HepG2 (cell line): Measurements from ENCODE around the gene USP5. TPM values are rescaled to one million over a fixed set of nuclear protein-coding genes. Genes with fewer than 3 reads are reported as not detected.

Source experiments
- BRCA1 ChIP-seq: sonication (generic); formaldehyde crosslinking; IDR thresholded peaks from 2 replicates; pipeline ENCODE4 v1.4.0; 2020; ENCODE audit warnings: missing genetic modification reagents
- DPF2 ChIP-seq: sonication (generic); formaldehyde crosslinking; IDR thresholded peaks from 2 replicates; pipeline ENCODE4 v1.4.0; 2020; ENCODE audit warnings: mild to moderate bottlenecking, low read depth, missing genetic modification reagents, borderline replicate concordance
- EED ChIP-seq: sonication (generic); formaldehyde crosslinking; IDR thresholded peaks from 2 replicates; pipeline ENCODE4 v1.5.0; 2020; ENCODE audit warnings: mild to moderate bottlenecking, missing genetic modification reagents
- HES4 ChIP-seq: sonication (generic); formaldehyde crosslinking; IDR thresholded peaks from 2 replicates; pipeline ENCODE4 v1.9.0; 2021; ENCODE audit warnings: mild to moderate bottlenecking, missing genetic modification reagents, borderline replicate concordance
- MAFG ChIP-seq: sonication (generic); formaldehyde crosslinking; IDR thresholded peaks from 2 replicates; pipeline ENCODE4 v1.5.1; 2020; ENCODE audit warnings: mild to moderate bottlenecking, missing genetic modification reagents
- NCOA2 ChIP-seq: sonication (generic); formaldehyde crosslinking; IDR thresholded peaks from 2 replicates; pipeline ENCODE4 v1.8.0; 2022; ENCODE audit warnings: inconsistent platforms
- NFE2L2 ChIP-seq: fragments of 150-350 bp; IDR thresholded peaks from 2 replicates; pipeline ENCODE4 v1.6.1; 2014; ENCODE audit warnings: low read length
- NFYB ChIP-seq: sonication (generic); formaldehyde crosslinking; IDR thresholded peaks from 2 replicates; pipeline ENCODE4 v1.4.0; 2020; ENCODE audit warnings: missing genetic modification reagents
- PAF1 ChIP-seq: IDR thresholded peaks from 2 replicates; pipeline ENCODE4 v1.6.1; 2016; ENCODE audit warnings: missing genetic modification reagents, missing compliant biosample characterization
- PLRG1 ChIP-seq: fragments of 450-650 bp; conservative IDR thresholded peaks from 2 replicates; pipeline ENCODE4 v1.6.1; 2016
- REPIN1 ChIP-seq: sonication (generic); formaldehyde crosslinking; IDR thresholded peaks from 2 replicates; pipeline ENCODE4 v1.8.0; 2022; ENCODE audit warnings: missing genetic modification reagents, low read depth, mild to moderate bottlenecking, borderline replicate concordance
- RXRB ChIP-seq: IDR thresholded peaks from 2 replicates; pipeline ENCODE4 v1.6.1; 2016; ENCODE audit warnings: borderline replicate concordance, missing genetic modification reagents, missing compliant biosample characterization
- TEAD3 ChIP-seq: optimal IDR thresholded peaks from 2 replicates; pipeline ENCODE3; 2016; ENCODE audit warnings: borderline replicate concordance
- ZNF549 ChIP-seq: sonication (generic); formaldehyde crosslinking; IDR thresholded peaks from 2 replicates; pipeline ENCODE4 v1.5.0; 2020; ENCODE audit warnings: missing genetic modification reagents
- ZNF879 ChIP-seq: sonication (generic); formaldehyde crosslinking; IDR thresholded peaks from 2 replicates; pipeline ENCODE4 v1.8.1; 2023; ENCODE audit warnings: missing genetic modification reagents
- polyA plus RNA-seq, 8 experiments: library from polyadenylated mRNA; depleted of rRNA in 3 of 8; stranded (reverse) in 7 of 8; unstranded in 1 of 8; fragments of >200 nt; fragmentation: Illumina TruSeq in 4 of 8; extraction: Trizol in 4 of 8; gene quantifications; 2 replicates each; pipeline versions ENCODE4 v1.2.1 to v1.2.3, GENCODE V29; 2011 to 2016; ENCODE audit warnings: low read depth in 4 of 8, missing spikeins in 1 of 8, mixed read lengths in 1 of 8; ENCODE audit not compliant: insufficient read depth in 1 of 8
- total RNA-seq, 5 experiments: library from RNA; depleted of rRNA; stranded (reverse); fragments of >200 nt; fragmentation: Illumina TruSeq; extraction: Trizol; gene quantifications; 2 replicates each; pipeline ENCODE4 v1.2.3, GENCODE V29; 2016; ENCODE audit warnings: low read depth in 1 of 5
- TF ChIP-seq, protein P1 (sequence below): sonication (generic); formaldehyde crosslinking; IDR thresholded peaks from 2 replicates; pipeline ENCODE4 v1.9.0; 2022; ENCODE audit warnings: low read depth, missing genetic modification reagents
- TF ChIP-seq, protein P2 (sequence below): sonication (generic); formaldehyde crosslinking; IDR thresholded peaks from 2 replicates; pipeline ENCODE4 v1.4.0; 2020; ENCODE audit warnings: missing genetic modification reagents, borderline replicate concordance
- TF ChIP-seq, protein P3 (sequence below): IDR thresholded peaks from 2 replicates; pipeline ENCODE4 v1.6.1; 2016; ENCODE audit warnings: missing biosample characterization, missing genetic modification reagents, low read depth
- TF ChIP-seq, protein P4 (sequence below), 2 experiments: sonication (generic) in 1 of 2; formaldehyde crosslinking in 1 of 2; IDR thresholded peaks; 2 replicates each; pipeline versions ENCODE4 v1.5.1 to v1.6.1; 2011 to 2020; ENCODE audit warnings: borderline replicate concordance in 1 of 2, low read depth in 1 of 2, low read length in 1 of 2, mild to moderate bottlenecking in 1 of 2, missing genetic modification reagents in 1 of 2, moderate library complexity in 1 of 2
- TF ChIP-seq, protein P5 (sequence below): sonication (generic); formaldehyde crosslinking; IDR thresholded peaks from 2 replicates; pipeline ENCODE4 v1.5.0; 2020; ENCODE audit warnings: missing genetic modification reagents

USP5 gene
- total and polyA plus RNA-seq, 2 of the 13 experiments (the other 11 are each of a cell fraction or from before 2014, with no cell fraction given), result 39.6 to 56.0 TPM

DNA sequence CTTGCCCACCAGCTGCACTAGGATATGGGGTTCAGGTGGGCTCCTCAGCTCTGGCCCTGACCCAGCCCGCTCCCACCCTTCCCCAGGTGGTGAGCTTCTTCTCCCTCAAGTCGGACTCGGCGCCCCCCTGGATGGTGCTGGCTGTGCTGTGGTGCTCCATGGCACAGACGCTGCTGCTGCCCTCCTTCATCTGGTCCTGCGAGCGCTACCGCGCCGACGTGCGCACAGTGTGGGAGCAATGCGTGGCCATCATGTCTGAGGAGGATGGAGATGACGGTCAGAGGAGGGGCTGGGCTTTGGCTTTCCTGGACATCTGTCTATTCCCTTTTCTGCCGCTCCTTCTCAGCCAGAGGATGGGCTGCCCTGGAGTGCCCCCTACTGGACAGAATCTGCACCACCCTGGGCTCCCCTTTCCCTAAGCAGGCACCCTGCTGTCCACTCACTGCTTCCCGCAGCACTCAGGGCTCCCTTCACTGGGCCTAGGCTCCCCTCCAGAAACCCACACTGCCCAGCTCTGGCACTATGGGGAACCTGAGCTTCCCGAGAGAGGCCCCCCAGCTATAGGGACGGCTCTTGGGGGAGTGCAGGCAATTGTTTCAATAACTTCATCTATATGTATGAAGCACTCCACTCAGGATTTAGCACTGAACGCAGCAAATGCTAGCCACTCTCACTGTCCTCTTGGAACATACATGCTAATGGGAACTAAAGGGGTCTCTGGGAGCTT is 26.4 kb upstream of the USP5 start (continued):
- TF ChIP-seq, protein P1, sequence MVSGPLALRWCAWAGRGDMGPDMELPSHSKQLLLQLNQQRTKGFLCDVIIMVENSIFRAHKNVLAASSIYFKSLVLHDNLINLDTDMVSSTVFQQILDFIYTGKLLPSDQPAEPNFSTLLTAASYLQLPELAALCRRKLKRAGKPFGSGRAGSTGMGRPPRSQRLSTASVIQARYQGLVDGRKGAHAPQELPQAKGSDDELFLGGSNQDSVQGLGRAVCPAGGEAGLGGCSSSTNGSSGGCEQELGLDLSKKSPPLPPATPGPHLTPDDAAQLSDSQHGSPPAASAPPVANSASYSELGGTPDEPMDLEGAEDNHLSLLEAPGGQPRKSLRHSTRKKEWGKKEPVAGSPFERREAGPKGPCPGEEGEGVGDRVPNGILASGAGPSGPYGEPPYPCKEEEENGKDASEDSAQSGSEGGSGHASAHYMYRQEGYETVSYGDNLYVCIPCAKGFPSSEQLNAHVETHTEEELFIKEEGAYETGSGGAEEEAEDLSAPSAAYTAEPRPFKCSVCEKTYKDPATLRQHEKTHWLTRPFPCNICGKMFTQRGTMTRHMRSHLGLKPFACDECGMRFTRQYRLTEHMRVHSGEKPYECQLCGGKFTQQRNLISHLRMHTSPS (CRISPR knock-in tag), result no peak
- TF ChIP-seq BRCA1 (CRISPR knock-in tag) (no peak), DPF2 (CRISPR knock-in tag) (no peak), HES4 (CRISPR knock-in tag) (no peak), PAF1 (CRISPR knock-in tag) (peak; percentile 58; the same call in 1 of the 2 replicates), NFYB (CRISPR knock-in tag) (no peak), NCOA2 (CRISPR knock-in tag) (no peak), EED (CRISPR knock-in tag) (no peak), ZNF879 (CRISPR knock-in tag) (no peak), ZNF549 (CRISPR knock-in tag) (no peak), PLRG1 (no peak), MAFG (CRISPR knock-in tag) (no peak), RXRB (CRISPR knock-in tag) (no peak), TEAD3 (CRISPR knock-in tag) (peak; percentile 85), NFE2L2 (no peak), REPIN1 (CRISPR knock-in tag) (peak; percentile 68; the same call in 1 of the 2 replicates)
- TF ChIP-seq, protein P2, sequence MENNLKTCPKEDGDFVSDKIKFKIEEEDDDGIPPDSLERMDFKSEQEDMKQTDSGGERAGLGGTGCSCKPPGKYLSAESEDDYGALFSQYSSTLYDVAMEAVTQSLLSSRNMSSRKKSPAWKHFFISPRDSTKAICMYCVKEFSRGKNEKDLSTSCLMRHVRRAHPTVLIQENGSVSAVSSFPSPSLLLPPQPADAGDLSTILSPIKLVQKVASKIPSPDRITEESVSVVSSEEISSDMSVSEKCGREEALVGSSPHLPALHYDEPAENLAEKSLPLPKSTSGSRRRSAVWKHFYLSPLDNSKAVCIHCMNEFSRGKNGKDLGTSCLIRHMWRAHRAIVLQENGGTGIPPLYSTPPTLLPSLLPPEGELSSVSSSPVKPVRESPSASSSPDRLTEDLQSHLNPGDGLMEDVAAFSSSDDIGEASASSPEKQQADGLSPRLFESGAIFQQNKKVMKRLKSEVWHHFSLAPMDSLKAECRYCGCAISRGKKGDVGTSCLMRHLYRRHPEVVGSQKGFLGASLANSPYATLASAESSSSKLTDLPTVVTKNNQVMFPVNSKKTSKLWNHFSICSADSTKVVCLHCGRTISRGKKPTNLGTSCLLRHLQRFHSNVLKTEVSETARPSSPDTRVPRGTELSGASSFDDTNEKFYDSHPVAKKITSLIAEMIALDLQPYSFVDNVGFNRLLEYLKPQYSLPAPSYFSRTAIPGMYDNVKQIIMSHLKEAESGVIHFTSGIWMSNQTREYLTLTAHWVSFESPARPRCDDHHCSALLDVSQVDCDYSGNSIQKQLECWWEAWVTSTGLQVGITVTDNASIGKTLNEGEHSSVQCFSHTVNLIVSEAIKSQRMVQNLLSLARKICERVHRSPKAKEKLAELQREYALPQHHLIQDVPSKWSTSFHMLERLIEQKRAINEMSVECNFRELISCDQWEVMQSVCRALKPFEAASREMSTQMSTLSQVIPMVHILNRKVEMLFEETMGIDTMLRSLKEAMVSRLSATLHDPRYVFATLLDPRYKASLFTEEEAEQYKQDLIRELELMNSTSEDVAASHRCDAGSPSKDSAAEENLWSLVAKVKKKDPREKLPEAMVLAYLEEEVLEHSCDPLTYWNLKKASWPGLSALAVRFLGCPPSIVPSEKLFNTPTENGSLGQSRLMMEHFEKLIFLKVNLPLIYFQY, result no peak
- TF ChIP-seq, protein P3, sequence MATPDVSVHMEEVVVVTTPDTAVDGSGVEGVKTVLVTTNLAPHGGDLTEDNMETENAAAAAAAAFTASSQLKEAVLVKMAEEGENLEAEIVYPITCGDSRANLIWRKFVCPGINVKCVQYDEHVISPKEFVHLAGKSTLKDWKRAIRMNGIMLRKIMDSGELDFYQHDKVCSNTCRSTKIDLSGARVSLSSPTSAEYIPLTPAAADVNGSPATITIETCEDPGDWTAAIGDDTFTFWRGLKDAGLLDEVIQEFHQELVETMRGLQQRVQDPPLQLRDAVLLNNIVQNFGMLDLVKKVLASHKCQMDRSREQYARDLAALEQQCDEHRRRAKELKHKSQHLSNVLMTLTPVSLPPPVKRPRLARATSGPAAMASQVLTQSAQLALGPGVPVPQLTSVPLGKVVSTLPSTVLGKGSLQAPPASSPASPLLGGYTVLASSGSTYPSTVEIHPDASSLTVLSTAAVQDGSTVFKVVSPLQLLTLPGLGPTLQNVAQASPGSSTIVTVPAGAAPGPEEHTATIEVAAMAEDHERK (CRISPR knock-in tag), result no peak
- TF ChIP-seq, protein P4, sequence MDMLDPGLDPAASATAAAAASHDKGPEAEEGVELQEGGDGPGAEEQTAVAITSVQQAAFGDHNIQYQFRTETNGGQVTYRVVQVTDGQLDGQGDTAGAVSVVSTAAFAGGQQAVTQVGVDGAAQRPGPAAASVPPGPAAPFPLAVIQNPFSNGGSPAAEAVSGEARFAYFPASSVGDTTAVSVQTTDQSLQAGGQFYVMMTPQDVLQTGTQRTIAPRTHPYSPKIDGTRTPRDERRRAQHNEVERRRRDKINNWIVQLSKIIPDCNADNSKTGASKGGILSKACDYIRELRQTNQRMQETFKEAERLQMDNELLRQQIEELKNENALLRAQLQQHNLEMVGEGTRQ (IDR thresholded peaks at IDR 0.05; ENCODE audit: low read depth, low read length), result no peak
- TF ChIP-seq, protein P4 (CRISPR knock-in tag; IDR thresholded peaks at IDR 0.05; ENCODE audit: borderline replicate concordance), result no peak
- TF ChIP-seq, protein P5, sequence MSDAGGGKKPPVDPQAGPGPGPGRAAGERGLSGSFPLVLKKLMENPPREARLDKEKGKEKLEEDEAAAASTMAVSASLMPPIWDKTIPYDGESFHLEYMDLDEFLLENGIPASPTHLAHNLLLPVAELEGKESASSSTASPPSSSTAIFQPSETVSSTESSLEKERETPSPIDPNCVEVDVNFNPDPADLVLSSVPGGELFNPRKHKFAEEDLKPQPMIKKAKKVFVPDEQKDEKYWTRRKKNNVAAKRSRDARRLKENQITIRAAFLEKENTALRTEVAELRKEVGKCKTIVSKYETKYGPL (CRISPR knock-in tag), result no peak
